Fibroblast of the aortic adventitia (primary cell): ENCODE data around the gene DENND1A. TPM values are rescaled to one million over a fixed set of nuclear protein-coding genes. Genes with fewer than 3 reads are reported as not detected.

ENCODE experiments used
- DNase-seq: peaks from one replicate; pipeline ENCODE4 v3.0.0-alpha.2; 2010; ENCODE audit warnings: low read depth
- H3K4me3 ChIP-seq: 2 replicates; pipeline ENCODE4 v1.5.1; 2011; ENCODE audit warnings: low read depth, mild to moderate bottlenecking, control low read depth, low read length, moderate library complexity
- CTCF ChIP-seq: IDR thresholded peaks from 2 replicates; pipeline ENCODE4 v1.5.1; 2011; ENCODE audit warnings: mild to moderate bottlenecking, low read length, control low read depth, inconsistent platforms; ENCODE audit not compliant: insufficient read depth
- total RNA-seq: library from RNA; depleted of rRNA; stranded (reverse); fragments of >200 nt; gene quantifications from 2 replicates; pipeline ENCODE4 v1.2.3, GENCODE V29; 2012; ENCODE audit warnings: low replicate concordance

DENND1A gene
- total RNA-seq, 1 donor = 27.7 TPM

- no peak overlapping the region for H3K4me3 ChIP-seq
- no peak for DNase-seq
- TF ChIP-seq CTCF = no peak
Measured at GRCh38 chr9:123590499-123590898, 339.4 kb downstream of the DENND1A start.

GRCh38 chr9:123589361-123590239 lies 340.3 kb downstream of the DENND1A start:
- no peak overlapping the region for H3K4me3 ChIP-seq
- no peak for DNase-seq
- TF ChIP-seq CTCF = no peak

GRCh38 chr9:123586275-123586674 lies 343.7 kb downstream of the DENND1A start:
- no peak overlapping the region for H3K4me3 ChIP-seq
- DNase-seq = no peak
- TF ChIP-seq CTCF = no peak

- TF ChIP-seq CTCF = no peak
- H3K4me3 ChIP-seq = no peak overlapping the region
- DNase-seq = no peak
Measured at GRCh38 chr9:123584202-123585176, 345.4 kb downstream of the DENND1A start.

- no peak overlapping the region for H3K4me3 ChIP-seq
- TF ChIP-seq CTCF = no peak
Measured at GRCh38 chr9:123583646-123584045, 346.3 kb downstream of the DENND1A start.

GRCh38 chr9:123571240-123571639 lies 358.7 kb downstream of the DENND1A start:
- TF ChIP-seq CTCF = no peak
- no peak for DNase-seq
- no peak overlapping the region for H3K4me3 ChIP-seq

More at GRCh38 chr9:123583646-123584045, 346.3 kb downstream of the DENND1A start:
- DNase-seq = no peak
